ENCODE data around the gene HDAC4.

Gene HDAC4

GRCh38 chr2:239429473-239430350, 28.9 kb upstream of the HDAC4 start:
- no peaks in the 10 kb centered on the region for H3K36me3 ChIP-seq (ENCODE audit: control insufficient read depth in 5 of 5, insufficient read depth in 5 of 5, low read length in 5 of 5)
- H3K9me3 ChIP-seq (ENCODE audit: control insufficient read depth in 5 of 5, low read length in 5 of 5), result peaks cover 0 to 15% (median 3%) of the 10 kb centered on the region in 5 donors
- no peak overlapping the region for H3K4me3 ChIP-seq (ENCODE audit: low read depth in 1 of 5, low read length in 5 of 5)
- no peaks in the 10 kb centered on the region for H3K27me3 ChIP-seq (ENCODE audit: control insufficient read depth in 5 of 5, insufficient read depth in 4 of 5, low read length in 5 of 5)
- H3K4me1 ChIP-seq (ENCODE audit: control insufficient read depth in 5 of 5, insufficient read depth in 5 of 5, low read length in 5 of 5), result no peaks in the 10 kb centered on the region
- H3K27ac ChIP-seq (ENCODE audit: low read depth, low read length), result no peak overlapping the region
- H3K9ac ChIP-seq (ENCODE audit: low read length in 5 of 5), result no peak overlapping the region

GRCh38 chr2:239425631-239426030, 24.8 kb upstream of the HDAC4 start:
- H3K4me1 ChIP-seq (ENCODE audit: control insufficient read depth in 5 of 5, insufficient read depth in 5 of 5, low read length in 5 of 5), result no peaks in the 10 kb centered on the region
- no peaks in the 10 kb centered on the region for H3K9me3 ChIP-seq (ENCODE audit: control insufficient read depth in 5 of 5, low read length in 5 of 5)
- H3K4me3 ChIP-seq (ENCODE audit: low read depth in 1 of 5, low read length in 5 of 5), result no peak overlapping the region
- H3K27ac ChIP-seq (ENCODE audit: low read depth, low read length), result no peak overlapping the region
- H3K27me3 ChIP-seq (ENCODE audit: control insufficient read depth in 5 of 5, insufficient read depth in 4 of 5, low read length in 5 of 5), result no peaks in the 10 kb centered on the region
- no peaks in the 10 kb centered on the region for H3K36me3 ChIP-seq (ENCODE audit: control insufficient read depth in 5 of 5, insufficient read depth in 5 of 5, low read length in 5 of 5)
- H3K9ac ChIP-seq (ENCODE audit: low read length in 5 of 5), result no peak overlapping the region

GRCh38 chr2:239424337-239425045, 23.7 kb upstream of the HDAC4 start:
- Histone ChIP-seq H3K4me3 (ENCODE audit: low read depth in 1 of 5, low read length in 5 of 5) (no peak overlapping the region), H3K27ac (ENCODE audit: low read depth, low read length) (no peak overlapping the region), H3K4me1 (ENCODE audit: control insufficient read depth in 5 of 5, insufficient read depth in 5 of 5, low read length in 5 of 5) (no peaks in the 10 kb centered on the region), H3K36me3 (ENCODE audit: control insufficient read depth in 5 of 5, insufficient read depth in 5 of 5, low read length in 5 of 5) (no peaks in the 10 kb centered on the region), H3K9me3 (ENCODE audit: control insufficient read depth in 5 of 5, low read length in 5 of 5) (no peaks in the 10 kb centered on the region), H3K9ac (ENCODE audit: low read length in 5 of 5) (no peak overlapping the region), H3K27me3 (ENCODE audit: control insufficient read depth in 5 of 5, insufficient read depth in 4 of 5, low read length in 5 of 5) (peaks cover 0 to 3% (median 0%) of the 10 kb centered on the region in 5 donors)

- H3K36me3 ChIP-seq (ENCODE audit: control insufficient read depth in 5 of 5, insufficient read depth in 5 of 5, low read length in 5 of 5), result no peaks in the 10 kb centered on the region
- H3K27ac ChIP-seq (ENCODE audit: low read depth, low read length), result no peak overlapping the region
- H3K4me1 ChIP-seq (ENCODE audit: control insufficient read depth in 5 of 5, insufficient read depth in 5 of 5, low read length in 5 of 5), result no peaks in the 10 kb centered on the region
- H3K9me3 ChIP-seq (ENCODE audit: control insufficient read depth in 5 of 5, low read length in 5 of 5), result no peaks in the 10 kb centered on the region
- H3K9ac ChIP-seq (ENCODE audit: low read length in 5 of 5), result no peak overlapping the region
- no peak overlapping the region for H3K4me3 ChIP-seq (ENCODE audit: low read depth in 1 of 5, low read length in 5 of 5)
- H3K27me3 ChIP-seq (ENCODE audit: control insufficient read depth in 5 of 5, insufficient read depth in 4 of 5, low read length in 5 of 5), result peaks cover 0 to 3% (median 0%) of the 10 kb centered on the region in 5 donors
Measured at GRCh38 chr2:239423551-239423950, 22.7 kb upstream of the HDAC4 start.

- Histone ChIP-seq H3K4me1 (ENCODE audit: control insufficient read depth in 5 of 5, insufficient read depth in 5 of 5, low read length in 5 of 5) (no peaks in the 10 kb centered on the region), H3K27ac (ENCODE audit: low read depth, low read length) (no peak overlapping the region), H3K36me3 (ENCODE audit: control insufficient read depth in 5 of 5, insufficient read depth in 5 of 5, low read length in 5 of 5) (no peaks in the 10 kb centered on the region), H3K9me3 (ENCODE audit: control insufficient read depth in 5 of 5, low read length in 5 of 5) (no peaks in the 10 kb centered on the region), H3K9ac (ENCODE audit: low read length in 5 of 5) (no peak overlapping the region), H3K4me3 (ENCODE audit: low read depth in 1 of 5, low read length in 5 of 5) (no peak overlapping the region), H3K27me3 (ENCODE audit: control insufficient read depth in 5 of 5, insufficient read depth in 4 of 5, low read length in 5 of 5) (peaks cover 0 to 3% (median 0%) of the 10 kb centered on the region in 5 donors)
Measured at GRCh38 chr2:239421851-239422250, 21.0 kb upstream of the HDAC4 start.

GRCh38 chr2:239420082-239420481, 19.3 kb upstream of the HDAC4 start:
- Histone ChIP-seq H3K4me1 (ENCODE audit: control insufficient read depth in 5 of 5, insufficient read depth in 5 of 5, low read length in 5 of 5) (no peaks in the 10 kb centered on the region), H3K36me3 (ENCODE audit: control insufficient read depth in 5 of 5, insufficient read depth in 5 of 5, low read length in 5 of 5) (no peaks in the 10 kb centered on the region), H3K9ac (ENCODE audit: low read length in 5 of 5) (no peak overlapping the region), H3K9me3 (ENCODE audit: control insufficient read depth in 5 of 5, low read length in 5 of 5) (no peaks in the 10 kb centered on the region), H3K27me3 (ENCODE audit: control insufficient read depth in 5 of 5, insufficient read depth in 4 of 5, low read length in 5 of 5) (peaks cover 0 to 3% (median 0%) of the 10 kb centered on the region in 5 donors), H3K27ac (ENCODE audit: low read depth, low read length) (no peak overlapping the region), H3K4me3 (ENCODE audit: low read depth in 1 of 5, low read length in 5 of 5) (no peak overlapping the region)

GRCh38 chr2:239418918-239419317, 18.1 kb upstream of the HDAC4 start:
- H3K27me3 ChIP-seq (ENCODE audit: control insufficient read depth in 5 of 5, insufficient read depth in 4 of 5, low read length in 5 of 5), result peaks cover 0 to 3% (median 0%) of the 10 kb centered on the region in 5 donors
- H3K4me1 ChIP-seq (ENCODE audit: control insufficient read depth in 5 of 5, insufficient read depth in 5 of 5, low read length in 5 of 5), result no peaks in the 10 kb centered on the region
- H3K27ac ChIP-seq (ENCODE audit: low read depth, low read length), result no peak overlapping the region
- peaks cover 0 to 4% (median 0%) of the 10 kb centered on the region in 5 donors for H3K9me3 ChIP-seq (ENCODE audit: control insufficient read depth in 5 of 5, low read length in 5 of 5)
- H3K36me3 ChIP-seq (ENCODE audit: control insufficient read depth in 5 of 5, insufficient read depth in 5 of 5, low read length in 5 of 5), result no peaks in the 10 kb centered on the region
- H3K9ac ChIP-seq (ENCODE audit: low read length in 5 of 5), result no peak overlapping the region
- no peak overlapping the region for H3K4me3 ChIP-seq (ENCODE audit: low read depth in 1 of 5, low read length in 5 of 5)

- peaks cover 0 to 2% (median 0%) of the 10 kb centered on the region in 5 donors for H3K27me3 ChIP-seq (ENCODE audit: control insufficient read depth in 5 of 5, insufficient read depth in 4 of 5, low read length in 5 of 5)
- peaks cover 0 to 18% (median 12%) of the 10 kb centered on the region in 5 donors for H3K9me3 ChIP-seq (ENCODE audit: control insufficient read depth in 5 of 5, low read length in 5 of 5)
- H3K36me3 ChIP-seq (ENCODE audit: control insufficient read depth in 5 of 5, insufficient read depth in 5 of 5, low read length in 5 of 5), result no peaks in the 10 kb centered on the region
- H3K9ac ChIP-seq (ENCODE audit: low read length in 5 of 5), result no peak overlapping the region
- H3K4me1 ChIP-seq (ENCODE audit: control insufficient read depth in 5 of 5, insufficient read depth in 5 of 5, low read length in 5 of 5), result no peaks in the 10 kb centered on the region
- no peak overlapping the region for H3K27ac ChIP-seq (ENCODE audit: low read depth, low read length)
- H3K4me3 ChIP-seq (ENCODE audit: low read depth in 1 of 5, low read length in 5 of 5), result no peak overlapping the region
Measured at GRCh38 chr2:239412905-239413603, 12.2 kb upstream of the HDAC4 start.

- H3K27me3 ChIP-seq (ENCODE audit: control insufficient read depth in 5 of 5, insufficient read depth in 4 of 5, low read length in 5 of 5), result peaks cover 0 to 4% (median 0%) of the 10 kb centered on the region in 5 donors
- H3K36me3 ChIP-seq (ENCODE audit: control insufficient read depth in 5 of 5, insufficient read depth in 5 of 5, low read length in 5 of 5), result no peaks in the 10 kb centered on the region
- no peak overlapping the region for H3K27ac ChIP-seq (ENCODE audit: low read depth, low read length)
- no peak overlapping the region for H3K9ac ChIP-seq (ENCODE audit: low read length in 5 of 5)
- no peak overlapping the region for H3K4me3 ChIP-seq (ENCODE audit: low read depth in 1 of 5, low read length in 5 of 5)
- H3K9me3 ChIP-seq (ENCODE audit: control insufficient read depth in 5 of 5, low read length in 5 of 5), result peaks cover 0 to 18% (median 12%) of the 10 kb centered on the region in 5 donors
- H3K4me1 ChIP-seq (ENCODE audit: control insufficient read depth in 5 of 5, insufficient read depth in 5 of 5, low read length in 5 of 5), result no peaks in the 10 kb centered on the region
Measured at GRCh38 chr2:239411549-239412319, 10.9 kb upstream of the HDAC4 start.
